ENCODE measurements around the gene TWF1. TPM values are rescaled to one million over a fixed set of nuclear protein-coding genes. Genes with fewer than 3 reads are reported as not detected.
"Not testable (repeated sequence)": the region's sequence is repeated elsewhere in the genome, so short reads cannot be mapped to it uniquely, and the experiment has no call there.

Gene TWF1
- total RNA-seq, 1 donor from 2014 or later, result 28.3 TPM

- intact Hi-C loops (cut with micrococcal nuclease), result loop anchor here (1.0 kb wide), 1 partner anchor 106 kb away; no protein-coding TSS in a partner anchor
- H3K36me3 Mint-ChIP-seq (ENCODE audit: low read depth), result peaks cover 22% of the 10 kb centered on the region
Measured at GRCh38 chr12:43776498-43776897, 29.6 kb downstream of the TWF1 start.

GRCh38 chr12:43766291-43766690 lies 39.8 kb downstream of the TWF1 start:
- intact Hi-C loops (cut with micrococcal nuclease), result no loop called here
- Mint-ChIP-seq H3K27me3 (no peaks in the 10 kb centered on the region), H3K4me1 (peaks cover 19% of the 10 kb centered on the region), H3K27ac (no peak overlapping the region), H3K4me3 (no peak overlapping the region), H3K9me3 (no peaks in the 10 kb centered on the region), H3K36me3 (ENCODE audit: low read depth) (peaks cover 34% of the 10 kb centered on the region)
- peak; percentile 8 for DNase-seq

More at GRCh38 chr12:43776498-43776897, 29.6 kb downstream of the TWF1 start:
- H3K4me1 Mint-ChIP-seq, result no peaks in the 10 kb centered on the region
- no peaks in the 10 kb centered on the region for H3K27me3 Mint-ChIP-seq
- no peak overlapping the region for H3K27ac Mint-ChIP-seq
- no peaks in the 10 kb centered on the region for H3K9me3 Mint-ChIP-seq
- no peak overlapping the region for H3K4me3 Mint-ChIP-seq
- peak; percentile 64 for DNase-seq

DNA sequence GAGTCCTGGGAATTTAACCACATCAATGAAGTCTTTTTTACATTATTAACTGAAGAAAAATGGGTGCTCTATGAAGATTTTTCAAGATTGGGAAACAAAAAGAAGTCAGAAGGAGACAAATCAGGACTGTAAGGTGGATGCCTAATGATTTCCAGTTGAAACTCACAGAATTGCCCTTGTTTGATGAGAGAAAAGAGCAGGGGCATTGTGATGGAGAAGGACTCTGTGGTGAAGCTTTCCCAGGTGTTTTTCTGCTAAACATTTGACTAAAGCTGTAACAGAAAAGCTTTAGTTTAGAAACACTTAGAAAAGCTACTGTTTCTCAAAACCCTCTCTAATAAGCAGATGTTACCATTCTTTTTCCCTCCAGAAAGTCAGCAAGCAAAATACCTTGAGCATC lies 41.6 kb downstream of the TWF1 start:
- Mint-ChIP-seq H3K4me1 (peaks cover 26% of the 10 kb centered on the region), H3K4me3 (no peak overlapping the region), H3K27me3 (no peaks in the 10 kb centered on the region), H3K36me3 (ENCODE audit: low read depth) (peaks cover 28% of the 10 kb centered on the region), H3K9me3 (no peaks in the 10 kb centered on the region), H3K27ac (no peak overlapping the region)
- intact Hi-C loops (cut with micrococcal nuclease), result no loop called here
- no peak for DNase-seq

GRCh38 chr12:43763769-43764168 lies 42.3 kb downstream of the TWF1 start:
- Mint-ChIP-seq H3K4me1 (peaks cover 26% of the 10 kb centered on the region), H3K36me3 (ENCODE audit: low read depth) (peaks cover 24% of the 10 kb centered on the region), H3K4me3 (no peak overlapping the region), H3K27ac (no peak overlapping the region), H3K9me3 (no peaks in the 10 kb centered on the region), H3K27me3 (no peaks in the 10 kb centered on the region)
- DNase-seq, result no peak
- intact Hi-C loops (cut with micrococcal nuclease), result no loop called here

DNA sequence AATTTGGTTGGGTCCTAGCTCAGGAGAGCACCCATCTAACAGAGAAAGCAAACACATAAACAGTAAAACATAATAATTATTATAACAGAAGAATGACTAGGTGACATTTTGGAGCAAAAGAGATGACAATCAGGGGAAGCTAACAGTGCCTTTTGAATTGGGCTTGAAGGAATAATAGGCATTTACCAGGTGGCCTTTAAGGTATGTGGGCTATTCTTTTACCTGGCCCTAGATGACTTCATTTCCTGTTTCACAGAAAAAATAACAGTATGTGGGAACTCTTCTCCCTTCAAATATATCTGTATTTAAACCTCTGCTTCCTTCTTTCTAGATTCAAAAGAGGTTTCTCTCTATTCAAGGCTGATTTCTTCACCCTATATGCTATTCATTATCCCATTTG lies 43.5 kb downstream of the TWF1 start:
- Mint-ChIP-seq H3K36me3 (ENCODE audit: low read depth) (peaks cover 22% of the 10 kb centered on the region), H3K9me3 (no peaks in the 10 kb centered on the region), H3K4me1 (peaks cover 30% of the 10 kb centered on the region), H3K27me3 (no peaks in the 10 kb centered on the region), H3K4me3 (peak overlapping the region; percentile 7), H3K27ac (no peak overlapping the region)
- intact Hi-C loops (cut with micrococcal nuclease), result no loop called here
- no peak for DNase-seq

DNA sequence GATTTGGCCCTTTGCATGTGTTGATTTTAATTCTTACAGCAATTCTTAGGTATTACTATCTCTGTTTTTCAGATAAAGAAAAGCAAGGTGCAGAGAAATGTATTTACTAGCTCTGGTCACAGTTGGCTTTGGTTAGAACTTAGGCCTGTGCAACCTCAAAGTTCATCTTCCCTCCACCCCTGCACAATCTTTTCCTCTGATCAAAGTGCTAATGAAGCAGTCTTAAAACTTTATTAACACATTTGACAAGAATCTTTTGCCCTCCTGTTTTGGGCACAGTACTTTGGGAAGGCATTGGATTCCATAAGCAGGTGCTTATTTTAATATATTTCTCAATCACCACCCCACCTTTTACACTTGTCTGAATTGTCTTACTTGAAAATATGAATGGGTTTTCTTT lies 44.6 kb downstream of the TWF1 start:
- H3K4me1 Mint-ChIP-seq, result peaks cover 35% of the 10 kb centered on the region
- intact Hi-C loops (cut with micrococcal nuclease), result no loop called here

DNA sequence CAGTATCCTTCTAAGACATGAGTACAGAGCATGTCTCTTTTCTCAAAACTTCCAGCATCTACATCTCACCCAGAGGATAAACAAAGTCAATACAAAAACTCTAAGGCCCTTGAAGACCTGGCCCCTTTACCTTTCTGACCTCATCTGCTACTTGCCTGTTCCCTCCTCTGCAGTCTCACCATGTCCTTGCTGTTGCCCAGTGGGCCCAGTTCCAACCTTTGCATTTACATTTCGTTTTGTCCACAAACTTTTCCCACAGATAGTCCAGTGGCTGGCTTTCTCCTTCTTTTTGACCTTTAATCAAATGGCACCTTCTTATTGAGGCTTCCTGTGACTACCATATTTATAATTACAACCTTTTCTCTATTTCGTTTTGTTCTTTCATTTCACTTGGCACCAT lies 45.7 kb downstream of the TWF1 start:
- H3K4me1 Mint-ChIP-seq, result peaks cover 44% of the 10 kb centered on the region
- no peak for DNase-seq
- peaks cover 31% of the 10 kb centered on the region for H3K36me3 Mint-ChIP-seq (ENCODE audit: low read depth)
- intact Hi-C loops (cut with micrococcal nuclease), result no loop called here
- peak overlapping the region; percentile 89 for H3K4me3 Mint-ChIP-seq
- no peaks in the 10 kb centered on the region for H3K27me3 Mint-ChIP-seq
- H3K9me3 Mint-ChIP-seq, result peaks cover 4% of the 10 kb centered on the region
- H3K27ac Mint-ChIP-seq, result peak overlapping the region; percentile 81

More for the DNA sequence above, 44.6 kb downstream of the TWF1 start:
- H3K9me3 Mint-ChIP-seq, result peaks cover 2% of the 10 kb centered on the region
- H3K36me3 Mint-ChIP-seq (ENCODE audit: low read depth), result peaks cover 23% of the 10 kb centered on the region
- H3K4me3 Mint-ChIP-seq, result peak overlapping the region; percentile 60
- DNase-seq, result no peak
- no peaks in the 10 kb centered on the region for H3K27me3 Mint-ChIP-seq
- H3K27ac Mint-ChIP-seq, result no peak overlapping the region

GRCh38 chr12:43758728-43759563 lies 47.2 kb downstream of the TWF1 start, which contains the start of the genes IRAK4 and PUS7L:
Gene IRAK4, plus strand, starts transcription at chr12:43758951. Its CDS starts 9,161 bp downstream, at chr12:43768112.
Gene PUS7L, minus strand, starts transcription at chr12:43758790. Its CDS starts 3,545 bp downstream, at chr12:43755245.
- Mint-ChIP-seq H3K36me3 (ENCODE audit: low read depth) (peaks cover 40% of the 10 kb centered on the region), H3K4me3 (peak within 1 kb of the TSS; percentile 89), H3K27me3 (no peaks in the 10 kb centered on the region), H3K27ac (peak within 1 kb of the TSS; percentile 98), H3K4me1 (peaks cover 49% of the 10 kb centered on the region), H3K9me3 (peaks cover 4% of the 10 kb centered on the region)
- intact Hi-C loops (cut with micrococcal nuclease), result loop anchor here (1.0 kb wide), 1 partner anchor 47 kb away; the partner anchor contains the start of gene TWF1
- peak; percentile 98 for DNase-seq

GRCh38 chr12:43758247-43758727 lies 47.8 kb downstream of the TWF1 start:
- intact Hi-C loops (cut with micrococcal nuclease), result loop anchor here (1.0 kb wide), 1 partner anchor 48 kb away; the partner anchor contains the start of gene TWF1
- Mint-ChIP-seq H3K4me1 (peaks cover 46% of the 10 kb centered on the region), H3K27me3 (no peaks in the 10 kb centered on the region), H3K36me3 (ENCODE audit: low read depth) (peaks cover 40% of the 10 kb centered on the region), H3K27ac (peak overlapping the region; percentile 98), H3K9me3 (peaks cover 4% of the 10 kb centered on the region), H3K4me3 (peak overlapping the region; percentile 89)
- DNase-seq, result no peak

DNA sequence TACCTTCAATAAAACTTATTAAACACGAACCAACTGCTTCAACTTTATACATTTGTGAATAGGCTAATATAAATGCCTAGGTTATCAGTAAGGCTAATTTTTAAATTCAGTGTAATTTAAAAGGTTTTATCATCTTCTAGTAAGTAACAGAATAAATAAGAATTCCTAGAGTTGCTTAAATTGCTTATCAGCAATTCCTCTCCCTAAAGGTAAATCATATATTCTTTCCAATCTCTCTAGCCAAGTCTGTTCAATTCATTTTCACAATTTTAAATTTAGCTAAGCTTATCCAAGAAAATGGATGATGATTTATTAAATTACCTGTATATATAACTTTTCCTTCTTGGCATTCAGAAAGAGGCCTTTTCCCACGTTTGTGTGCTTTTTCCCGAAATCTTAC lies 52.1 kb downstream of the TWF1 start:
- intact Hi-C loops (cut with micrococcal nuclease), result no loop called here
- H3K27ac Mint-ChIP-seq, result no peak overlapping the region
- H3K27me3 Mint-ChIP-seq, result no peaks in the 10 kb centered on the region
- peaks cover 31% of the 10 kb centered on the region for H3K4me1 Mint-ChIP-seq
- peaks cover 10% of the 10 kb centered on the region for H3K9me3 Mint-ChIP-seq
- no peak for DNase-seq
- H3K36me3 Mint-ChIP-seq (ENCODE audit: low read depth), result peaks cover 58% of the 10 kb centered on the region
- H3K4me3 Mint-ChIP-seq, result no peak overlapping the region

- Mint-ChIP-seq H3K36me3 (ENCODE audit: low read depth) (peaks cover 56% of the 10 kb centered on the region), H3K4me1 (peaks cover 21% of the 10 kb centered on the region)
- DNase-seq; H3K9me3 Mint-ChIP-seq; H3K27me3 Mint-ChIP-seq; H3K4me3 Mint-ChIP-seq; intact Hi-C loops (cut with micrococcal nuclease); H3K27ac Mint-ChIP-seq: not testable (repeated sequence)
Measured at GRCh38 chr12:43751360-43751759, 54.8 kb downstream of the TWF1 start.

DNA sequence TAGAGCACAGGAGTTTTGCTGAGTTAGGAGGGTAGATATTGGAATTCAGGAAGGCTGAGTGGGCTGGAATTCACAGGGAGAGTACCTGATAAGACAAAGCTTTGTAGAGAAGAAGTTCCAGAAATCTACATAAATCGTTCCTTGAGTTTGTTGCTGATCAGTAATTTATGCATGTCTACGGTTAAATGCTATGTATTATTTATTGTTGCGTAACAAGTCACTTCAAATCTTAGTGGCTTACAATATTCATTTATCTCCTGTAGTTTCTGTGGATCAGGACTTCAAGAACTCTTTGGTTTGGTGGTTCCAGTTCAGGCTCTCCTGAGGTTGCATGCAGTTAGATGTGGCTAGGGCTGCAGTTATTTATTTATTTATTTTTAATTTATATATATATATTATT lies 55.3 kb downstream of the TWF1 start:
- no peak overlapping the region for H3K4me3 Mint-ChIP-seq
- DNase-seq, result no peak
- H3K9me3 Mint-ChIP-seq, result peaks cover 6% of the 10 kb centered on the region
- no peak overlapping the region for H3K27ac Mint-ChIP-seq
- H3K36me3 Mint-ChIP-seq (ENCODE audit: low read depth), result peaks cover 53% of the 10 kb centered on the region
- no peaks in the 10 kb centered on the region for H3K27me3 Mint-ChIP-seq
- H3K4me1 Mint-ChIP-seq, result peaks cover 18% of the 10 kb centered on the region
- intact Hi-C loops (cut with micrococcal nuclease), result no loop called here

- Mint-ChIP-seq H3K36me3 (ENCODE audit: low read depth) (peaks cover 53% of the 10 kb centered on the region), H3K9me3 (peaks cover 6% of the 10 kb centered on the region), H3K27me3 (no peaks in the 10 kb centered on the region), H3K27ac (no peak overlapping the region), H3K4me1 (peaks cover 10% of the 10 kb centered on the region), H3K4me3 (no peak overlapping the region)
- intact Hi-C loops (cut with micrococcal nuclease), result no loop called here
- DNase-seq, result no peak
Measured at GRCh38 chr12:43749016-43749415, 57.1 kb downstream of the TWF1 start.

GRCh38 chr12:43744826-43745225 lies 61.3 kb downstream of the TWF1 start:
- Mint-ChIP-seq H3K9me3 (no peaks in the 10 kb centered on the region), H3K36me3 (ENCODE audit: low read depth) (peaks cover 39% of the 10 kb centered on the region), H3K27ac (no peak overlapping the region), H3K4me3 (no peak overlapping the region), H3K4me1 (peaks cover 4% of the 10 kb centered on the region), H3K27me3 (no peaks in the 10 kb centered on the region)
- intact Hi-C loops (cut with micrococcal nuclease), result no loop called here
- DNase-seq, result no peak

Measured in activated CD4-positive, alpha-beta T cell treated with anti-CD3 and anti-CD28 coated beads, Interleukin-2, amount 10 ng/mL, durations not matched to agents 24 days and 14 days (primary cell).